ENCODE results near the gene EIF4EBP2. TPM values are rescaled to one million over a fixed set of nuclear protein-coding genes. Genes with fewer than 3 reads are reported as not detected.
A peak's percentile ranks its signal among the peaks of the same experiment; 100 is the strongest.

Gene EIF4EBP2
- total and polyA plus RNA-seq, 2 donors: 48.3 to 52.1 TPM

- Histone ChIP-seq H3K4me3 (ENCODE audit: low read depth, low read length) (no peak overlapping the region), H3K4me1 (ENCODE audit: insufficient read depth) (no peaks in the 10 kb centered on the region), H3K36me3 (ENCODE audit: insufficient read depth) (no peaks in the 10 kb centered on the region), H3K27ac (ENCODE audit: low read depth) (no peak overlapping the region)
- 42% methylated on average over 8 of the region's 8 CpGs for WGBS
- DNase-seq (ENCODE audit: extremely low spot score): no peak
Measured at GRCh38 chr10:70445718-70446657, 42.0 kb downstream of the EIF4EBP2 start.

- no peak for DNase-seq (ENCODE audit: extremely low spot score)
- no peaks in the 10 kb centered on the region for H3K4me1 ChIP-seq (ENCODE audit: insufficient read depth)
- 75% methylated on average over 2 of the region's 2 CpGs for WGBS
Measured at GRCh38 chr10:70448236-70448635, 44.3 kb downstream of the EIF4EBP2 start.

GRCh38 chr10:70455213-70455630 lies 51.3 kb downstream of the EIF4EBP2 start:
- Histone ChIP-seq H3K4me3 (ENCODE audit: low read depth, low read length) (no peak overlapping the region), H3K27ac (ENCODE audit: low read depth) (no peak overlapping the region), H3K4me1 (ENCODE audit: insufficient read depth) (no peaks in the 10 kb centered on the region), H3K36me3 (ENCODE audit: insufficient read depth) (no peaks in the 10 kb centered on the region)
- WGBS: 70% methylated on average over 6 of the region's 6 CpGs
- DNase-seq (ENCODE audit: extremely low spot score): no peak

More at GRCh38 chr10:70448236-70448635, 44.3 kb downstream of the EIF4EBP2 start:
- no peaks in the 10 kb centered on the region for H3K36me3 ChIP-seq (ENCODE audit: insufficient read depth)
- no peak overlapping the region for H3K27ac ChIP-seq (ENCODE audit: low read depth)
- H3K4me3 ChIP-seq (ENCODE audit: low read depth, low read length): no peak overlapping the region

DNA sequence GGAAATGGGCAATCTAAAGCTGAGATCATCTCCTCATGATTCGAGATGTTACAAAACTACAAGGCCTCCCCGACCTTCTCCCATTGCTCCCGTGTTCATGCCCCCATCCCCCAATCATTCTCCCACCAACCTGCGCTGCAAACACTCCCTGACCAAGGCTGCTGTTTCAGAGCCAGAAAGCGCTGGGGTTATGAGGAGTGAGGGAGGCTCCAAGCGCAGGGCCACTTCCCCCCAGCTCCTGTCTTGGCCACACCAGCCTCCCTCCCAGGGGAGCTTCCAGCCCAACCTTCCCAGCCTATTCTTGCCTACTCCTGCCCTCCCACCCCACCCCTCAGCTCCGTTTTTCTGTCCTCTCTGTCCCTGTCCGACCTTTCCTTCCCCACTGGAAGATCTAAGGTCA lies 52.2 kb downstream of the EIF4EBP2 start:
- no peak for DNase-seq (ENCODE audit: extremely low spot score)
- Histone ChIP-seq H3K27ac (ENCODE audit: low read depth) (no peak overlapping the region), H3K36me3 (ENCODE audit: insufficient read depth) (no peaks in the 10 kb centered on the region), H3K4me3 (ENCODE audit: low read depth, low read length) (no peak overlapping the region), H3K4me1 (ENCODE audit: insufficient read depth) (no peaks in the 10 kb centered on the region)
- WGBS: 71% methylated on average over 8 of the region's 8 CpGs

GRCh38 chr10:70457759-70458305 lies 53.9 kb downstream of the EIF4EBP2 start:
- 66% methylated on average over 17 of the region's 17 CpGs for WGBS
- DNase-seq (ENCODE audit: extremely low spot score): no peak
- no peaks in the 10 kb centered on the region for H3K36me3 ChIP-seq (ENCODE audit: insufficient read depth)
- no peaks in the 10 kb centered on the region for H3K4me1 ChIP-seq (ENCODE audit: insufficient read depth)
- no peak overlapping the region for H3K27ac ChIP-seq (ENCODE audit: low read depth)
- H3K4me3 ChIP-seq (ENCODE audit: low read depth, low read length): no peak overlapping the region

GRCh38 chr10:70458329-70459060 lies 54.5 kb downstream of the EIF4EBP2 start:
- 9% methylated on average over 62 of the region's 62 CpGs for WGBS
- H3K36me3 ChIP-seq (ENCODE audit: insufficient read depth): no peaks in the 10 kb centered on the region
- H3K4me1 ChIP-seq (ENCODE audit: insufficient read depth): no peaks in the 10 kb centered on the region
- peak overlapping the region; percentile 28 for H3K27ac ChIP-seq (ENCODE audit: low read depth)
- peak overlapping the region; percentile 27 for H3K4me3 ChIP-seq (ENCODE audit: low read depth, low read length)
- DNase-seq (ENCODE audit: extremely low spot score): no peak

DNA sequence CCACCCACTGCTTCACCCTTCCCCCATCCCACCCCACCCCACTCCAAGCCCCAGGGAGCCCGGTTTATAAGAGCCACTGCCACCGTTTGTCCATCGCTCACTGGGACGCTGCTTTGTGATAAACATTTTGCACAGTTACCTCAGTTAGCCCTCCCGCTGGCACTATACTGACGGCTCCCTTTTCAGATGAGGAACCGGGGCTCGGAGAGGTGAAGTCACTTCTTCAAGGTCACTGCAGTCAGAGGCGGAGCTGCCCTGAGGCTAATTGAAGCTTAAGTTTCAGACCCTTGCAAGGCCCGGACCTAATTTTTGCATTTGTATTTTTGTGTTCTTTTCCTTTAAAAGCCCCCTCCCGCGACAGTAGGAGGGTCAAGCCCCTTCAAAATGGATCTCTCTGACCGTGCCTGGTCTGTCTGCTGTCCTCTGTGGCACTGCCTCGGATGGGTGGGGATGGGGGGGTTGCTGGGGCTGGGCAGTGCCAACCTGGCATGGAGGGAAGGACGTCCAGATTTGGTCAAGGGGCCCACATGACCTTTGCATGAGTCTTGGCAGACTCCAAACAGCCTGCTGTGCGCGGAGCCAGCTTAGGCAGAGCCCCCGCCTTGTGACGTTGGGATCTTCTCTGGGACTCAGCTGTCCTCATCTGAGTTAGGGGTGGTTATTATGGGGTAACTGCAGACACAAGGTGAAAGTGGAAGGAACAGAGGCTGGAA lies 55.3 kb downstream of the EIF4EBP2 start:
- DNase-seq (ENCODE audit: extremely low spot score): no peak
- Histone ChIP-seq H3K27ac (ENCODE audit: low read depth) (no peak overlapping the region), H3K4me3 (ENCODE audit: low read depth, low read length) (no peak overlapping the region), H3K36me3 (ENCODE audit: insufficient read depth) (no peaks in the 10 kb centered on the region), H3K4me1 (ENCODE audit: insufficient read depth) (no peaks in the 10 kb centered on the region)
- 46% methylated on average over 19 of the region's 19 CpGs for WGBS

DNA sequence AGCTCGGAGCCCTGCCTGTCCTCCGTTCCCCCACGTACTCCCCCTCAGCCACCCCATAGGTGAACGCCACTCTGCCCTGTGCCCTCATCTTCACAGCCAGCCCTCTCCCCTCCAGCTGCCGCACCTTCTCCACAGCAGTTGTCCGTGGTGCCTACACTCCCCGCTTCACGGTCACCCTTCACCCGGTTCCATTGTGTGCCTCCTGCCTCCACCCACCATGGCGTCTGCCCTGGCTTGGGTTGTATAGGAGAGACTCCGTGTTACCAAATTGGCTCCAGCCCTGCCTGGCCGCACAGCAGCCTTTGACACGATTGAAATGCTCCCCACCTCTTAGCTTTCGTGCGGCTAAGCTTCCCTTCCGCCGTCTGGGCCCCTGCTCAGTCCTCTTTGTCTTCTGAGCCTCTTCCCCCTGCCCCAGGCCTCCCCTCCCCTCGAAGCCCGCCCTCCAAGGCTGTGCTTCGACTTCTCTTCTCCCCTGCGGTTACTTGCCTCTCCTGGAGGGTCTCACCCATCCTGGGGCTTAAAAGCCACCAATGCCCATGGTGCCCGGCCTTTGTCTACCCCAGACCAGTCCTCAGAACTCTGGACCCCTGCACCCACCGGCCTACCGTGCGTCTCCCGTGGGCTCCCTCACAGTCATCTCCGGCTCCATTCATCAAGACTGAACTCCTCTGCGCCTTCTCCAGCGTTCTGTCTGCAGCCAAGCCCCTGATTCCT lies 56.0 kb downstream of the EIF4EBP2 start:
- Histone ChIP-seq H3K4me1 (ENCODE audit: insufficient read depth) (no peaks in the 10 kb centered on the region), H3K27ac (ENCODE audit: low read depth) (no peak overlapping the region)
- WGBS: 87% methylated on average over 29 of the region's 29 CpGs

GRCh38 chr10:70461397-70462348 lies 57.7 kb downstream of the EIF4EBP2 start:
- no peak for DNase-seq (ENCODE audit: extremely low spot score)
- Histone ChIP-seq H3K36me3 (ENCODE audit: insufficient read depth) (no peaks in the 10 kb centered on the region), H3K4me3 (ENCODE audit: low read depth, low read length) (no peak overlapping the region), H3K4me1 (ENCODE audit: insufficient read depth) (no peaks in the 10 kb centered on the region), H3K27ac (ENCODE audit: low read depth) (no peak overlapping the region)
- WGBS: 57% methylated on average over 13 of the region's 13 CpGs

More for the DNA sequence above, 56.0 kb downstream of the EIF4EBP2 start:
- no peaks in the 10 kb centered on the region for H3K36me3 ChIP-seq (ENCODE audit: insufficient read depth)
- H3K4me3 ChIP-seq (ENCODE audit: low read depth, low read length): no peak overlapping the region
- no peak for DNase-seq (ENCODE audit: extremely low spot score)

- no peak for DNase-seq (ENCODE audit: extremely low spot score)
- Histone ChIP-seq H3K4me3 (ENCODE audit: low read depth, low read length) (no peak overlapping the region), H3K27ac (ENCODE audit: low read depth) (no peak overlapping the region), H3K36me3 (ENCODE audit: insufficient read depth) (no peaks in the 10 kb centered on the region), H3K4me1 (ENCODE audit: insufficient read depth) (no peaks in the 10 kb centered on the region)
- 23% methylated on average over 4 of the region's 4 CpGs for WGBS
Measured at GRCh38 chr10:70462349-70462984, 58.5 kb downstream of the EIF4EBP2 start.

DNA sequence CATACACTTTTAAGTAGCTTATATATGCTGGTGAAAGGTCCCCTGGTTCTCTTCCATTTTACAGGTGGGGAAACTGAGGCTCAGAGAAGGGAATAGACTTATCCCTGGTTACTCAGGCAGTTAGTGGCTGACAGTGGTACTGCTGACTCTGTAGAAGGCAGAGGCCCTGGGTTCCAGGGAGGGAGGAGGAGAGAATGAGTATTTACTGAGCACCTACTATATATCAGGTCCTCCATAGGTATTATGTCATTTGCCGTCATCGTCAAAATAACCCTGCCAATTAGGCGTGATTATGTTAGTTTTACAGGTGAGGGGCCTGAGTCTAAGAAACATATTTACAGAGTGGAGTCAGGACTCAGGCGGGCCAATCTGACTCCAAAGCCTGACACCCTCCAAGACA lies 61.3 kb downstream of the EIF4EBP2 start:
- no peak overlapping the region for H3K4me3 ChIP-seq (ENCODE audit: low read depth, low read length)
- H3K36me3 ChIP-seq (ENCODE audit: insufficient read depth): no peaks in the 10 kb centered on the region
- DNase-seq (ENCODE audit: extremely low spot score): no peak
- no peak overlapping the region for H3K27ac ChIP-seq (ENCODE audit: low read depth)
- WGBS: 98% methylated on average over 4 of the region's 4 CpGs
- no peaks in the 10 kb centered on the region for H3K4me1 ChIP-seq (ENCODE audit: insufficient read depth)

Data from urinary bladder (tissue), 4 donors.